ENCODE measurements around the gene VWC2. TPM values are rescaled to one million over a fixed set of nuclear protein-coding genes. Genes with fewer than 3 reads are reported as not detected.

The VWC2 gene
- total and polyA plus RNA-seq, 2 of the 8 experiments (the other 6 are each of a cell fraction or from before 2014, with no cell fraction given) = 0.24 to 0.30 TPM

DNA sequence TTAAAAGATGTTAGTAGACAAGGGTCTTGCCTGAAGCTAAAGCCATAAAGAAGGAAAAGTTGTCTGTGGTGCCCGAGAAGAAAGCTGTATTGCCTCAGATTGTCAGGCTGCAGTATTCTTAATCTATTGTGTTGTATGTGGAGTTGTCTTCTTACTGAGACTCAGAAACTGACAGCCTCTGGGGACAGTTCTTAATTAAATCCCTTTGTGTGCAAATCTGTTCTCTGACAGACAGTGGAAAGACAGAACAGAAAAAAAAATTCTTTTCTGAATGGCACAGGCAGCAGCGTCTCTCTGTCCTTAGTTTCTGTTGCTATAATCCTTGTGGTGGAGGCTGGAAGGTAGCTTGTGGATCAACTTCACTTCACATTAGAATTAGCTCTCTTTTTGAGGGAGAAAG lies 16.8 kb downstream of the VWC2 start:
- H3K27ac ChIP-seq (ENCODE audit: low read depth, low read length) = no peak overlapping the region
- TF ChIP-seq, protein P1, sequence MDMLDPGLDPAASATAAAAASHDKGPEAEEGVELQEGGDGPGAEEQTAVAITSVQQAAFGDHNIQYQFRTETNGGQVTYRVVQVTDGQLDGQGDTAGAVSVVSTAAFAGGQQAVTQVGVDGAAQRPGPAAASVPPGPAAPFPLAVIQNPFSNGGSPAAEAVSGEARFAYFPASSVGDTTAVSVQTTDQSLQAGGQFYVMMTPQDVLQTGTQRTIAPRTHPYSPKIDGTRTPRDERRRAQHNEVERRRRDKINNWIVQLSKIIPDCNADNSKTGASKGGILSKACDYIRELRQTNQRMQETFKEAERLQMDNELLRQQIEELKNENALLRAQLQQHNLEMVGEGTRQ (IDR thresholded peaks at IDR 0.05; ENCODE audit: low read length) = no peak
- TF ChIP-seq RAD21 (IDR thresholded peaks at IDR 0.05 in 1 of 2, conservative IDR thresholded peaks at IDR 0.05 in 1 of 2; ENCODE audit: low read depth in 2 of 2, low read length in 2 of 2) (no peak), SP1 (IDR thresholded peaks at IDR 0.05; ENCODE audit: low read depth, low read length) (no peak), FOSL1 (IDR thresholded peaks at IDR 0.05; ENCODE audit: insufficient read depth, low read depth, low read length) (no peak), BCL11A (IDR thresholded peaks at IDR 0.05; ENCODE audit: low read depth in 2 of 2, low read length in 2 of 2) (no peak), TEAD4 (IDR thresholded peaks at IDR 0.05; ENCODE audit: low read depth, low read length) (no peak)
- TF ChIP-seq, protein P2, sequence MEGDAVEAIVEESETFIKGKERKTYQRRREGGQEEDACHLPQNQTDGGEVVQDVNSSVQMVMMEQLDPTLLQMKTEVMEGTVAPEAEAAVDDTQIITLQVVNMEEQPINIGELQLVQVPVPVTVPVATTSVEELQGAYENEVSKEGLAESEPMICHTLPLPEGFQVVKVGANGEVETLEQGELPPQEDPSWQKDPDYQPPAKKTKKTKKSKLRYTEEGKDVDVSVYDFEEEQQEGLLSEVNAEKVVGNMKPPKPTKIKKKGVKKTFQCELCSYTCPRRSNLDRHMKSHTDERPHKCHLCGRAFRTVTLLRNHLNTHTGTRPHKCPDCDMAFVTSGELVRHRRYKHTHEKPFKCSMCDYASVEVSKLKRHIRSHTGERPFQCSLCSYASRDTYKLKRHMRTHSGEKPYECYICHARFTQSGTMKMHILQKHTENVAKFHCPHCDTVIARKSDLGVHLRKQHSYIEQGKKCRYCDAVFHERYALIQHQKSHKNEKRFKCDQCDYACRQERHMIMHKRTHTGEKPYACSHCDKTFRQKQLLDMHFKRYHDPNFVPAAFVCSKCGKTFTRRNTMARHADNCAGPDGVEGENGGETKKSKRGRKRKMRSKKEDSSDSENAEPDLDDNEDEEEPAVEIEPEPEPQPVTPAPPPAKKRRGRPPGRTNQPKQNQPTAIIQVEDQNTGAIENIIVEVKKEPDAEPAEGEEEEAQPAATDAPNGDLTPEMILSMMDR (IDR thresholded peaks at IDR 0.05; ENCODE audit: control extremely low read depth in 1 of 3, insufficient read depth in 1 of 3, low read depth in 1 of 3, low read length in 3 of 3) = no peak

More for the DNA sequence above, 16.8 kb downstream of the VWC2 start:
- Histone ChIP-seq H3K4me3 (ENCODE audit: extremely low read depth in 1 of 4, insufficient read depth in 2 of 4, low read depth in 3 of 4, low read length in 4 of 4) (no peak overlapping the region), H3K14ac (ENCODE audit: insufficient read length) (no peak overlapping the region), H4K91ac (replicated peaks; ENCODE audit: insufficient read length, low read length) (no peak overlapping the region), H3K23ac (ENCODE audit: insufficient read length) (no peak overlapping the region), H3K23me2 (ENCODE audit: low read depth, low read length) (peaks cover 10% of the 10 kb centered on the region; the same call in 1 of the 2 replicates), H3K4ac (replicated peaks; ENCODE audit: insufficient read length, low read depth, low read length) (no peak overlapping the region), H3K56ac (replicated peaks; ENCODE audit: insufficient read length, low read depth, low read length) (no peak overlapping the region), H2AFZ (ENCODE audit: low read length) (no peak overlapping the region), H3K4me1 (replicated peaks in 1 of 4; ENCODE audit: control insufficient read depth in 3 of 4, insufficient read depth in 4 of 4, low read length in 3 of 4) (peaks cover 0 to 7% (median 2%) of the 10 kb centered on the region in 4 experiments; a peak in 1 of 7 replicates), H3K79me2 (ENCODE audit: control insufficient read depth in 1 of 2, insufficient read depth in 2 of 2, low read length in 2 of 2) (no peaks in the 10 kb centered on the region), H3K79me1 (ENCODE audit: low read depth, low read length) (peaks cover 4% of the 10 kb centered on the region; the same call in 1 of the 2 replicates), H3K36me3 (ENCODE audit: control insufficient read depth in 2 of 4, insufficient read depth in 4 of 4, low read length in 3 of 4) (no peaks in the 10 kb centered on the region), H2BK12ac (ENCODE audit: low read depth, low read length) (peak overlapping the region; percentile 3; the same call in 1 of the 2 replicates), H2AK5ac (ENCODE audit: low read depth, low read length) (0 out of 2 replicates have a peak overlapping the region, but pooled peaks have one; percentile 9), H2BK5ac (ENCODE audit: low read depth, low read length) (no peak overlapping the region; the same call in 1 of the 2 replicates), H2BK15ac (ENCODE audit: low read length) (no peak overlapping the region), H3K18ac (ENCODE audit: extremely low read depth, low read length) (no peak overlapping the region), H4K5ac (ENCODE audit: insufficient read length, low read depth, low read length) (no peak overlapping the region), H3K9ac (replicated peaks in 1 of 4; ENCODE audit: extremely low read depth in 1 of 4, low read depth in 3 of 4, low read length in 3 of 4) (no peak overlapping the region), H3K27me3 (replicated peaks in 1 of 4; ENCODE audit: control insufficient read depth in 3 of 4, extremely low read depth in 1 of 4, insufficient read depth in 3 of 4, low read length in 3 of 4) (no peaks in the 10 kb centered on the region), H2BK120ac (replicated peaks; ENCODE audit: low read depth, low read length) (no peak overlapping the region), H4K8ac (ENCODE audit: extremely low read depth, insufficient read depth, low read length) (no peak overlapping the region), H2BK20ac (ENCODE audit: low read length) (no peak overlapping the region), H4K20me1 (replicated peaks in 1 of 2; ENCODE audit: control insufficient read depth in 1 of 2, insufficient read depth in 2 of 2, low read length in 2 of 2) (peaks cover 0 to 5% of the 10 kb centered on the region in 2 experiments), H3K9me3 (ENCODE audit: insufficient read depth in 2 of 2, low read depth in 1 of 2, low read length in 1 of 2) (no peaks in the 10 kb centered on the region), H3K4me2 (ENCODE audit: insufficient read depth in 1 of 2, low read depth in 2 of 2, low read length in 2 of 2) (no peak overlapping the region)
- DNase-seq (ENCODE audit: low read depth in 1 of 2, low spot score in 2 of 2) (no peak), FAIRE-seq (no peak)
- ChIA-PET CTCF (ENCODE audit: partially characterized antibody) (interaction anchor here (0.7 to 4.7 kb wide), 10 partner anchors 9 to 1362 kb away, joined by 3 to 23 read pairs (median 4); no protein-coding TSS in a partner anchor), POLR2A (ENCODE audit: partially characterized antibody) (interaction anchor here (0.6 kb wide), 1 partner anchor 11 kb away, joined by 3 read pairs; no protein-coding TSS in a partner anchor)
- 83% methylated on average over 2 of the region's 2 CpGs; no CpG with 5 or more reads in 1 of the 2 experiments for WGBS, 2 experiments (ENCODE audit: extremely low coverage in 1 of 2, insufficient coverage in 1 of 2, insufficient read length in 1 of 2, insufficient replicate concordance in 2 of 2, low coverage in 1 of 2, low lambda C conversion rate in 2 of 2, missing lambda C conversion rate in 1 of 2)

Data from H1 (cell line).